ENCODE results near the gene PCDHGA1. TPM values are rescaled to one million over a fixed set of nuclear protein-coding genes. Genes with fewer than 3 reads are reported as not detected.

PCDHGA1 gene
- total RNA-seq, 2 donors from 2014 or later, result 0.11 TPM; not detected in 1

- DNase-seq (ENCODE audit: low spot score in 2 of 2), result no peak
- peak in 1 of 2 donors; percentile 63 for ATAC-seq
- H3K36me3 Mint-ChIP-seq, result peaks cover 0 to 24% of the 10 kb centered on the region in 2 donors
- H3K27ac Mint-ChIP-seq, result no peak within 1 kb of the TSS
- H3K9me3 Mint-ChIP-seq, result no peaks in the 10 kb centered on the region
These were observed 154.5 kb downstream of the PCDHGA1 start, which contains the start of gene PCDHGC4 for GRCh38 chr5:141484641-141485311. Gene PCDHGC4, plus strand, starts transcription at chr5:141485030. Its CDS starts 144 bp downstream, at chr5:141485174.

- Mint-ChIP-seq H3K36me3 (peaks cover 0 to 24% of the 10 kb centered on the region in 2 donors), H3K9me3 (no peaks in the 10 kb centered on the region), H3K27ac (no peak overlapping the region)
- ATAC-seq, result no peak
- DNase-seq (ENCODE audit: low spot score in 2 of 2), result no peak
These were observed 155.2 kb downstream of the PCDHGA1 start for GRCh38 chr5:141485321-141486055.

GRCh38 chr5:141486091-141486490 lies 155.8 kb downstream of the PCDHGA1 start:
- no peaks in the 10 kb centered on the region for H3K9me3 Mint-ChIP-seq
- no peak for DNase-seq (ENCODE audit: low spot score in 2 of 2)
- no peak overlapping the region for H3K27ac Mint-ChIP-seq
- ATAC-seq, result no peak
- peaks cover 4 to 30% of the 10 kb centered on the region in 2 donors for H3K36me3 Mint-ChIP-seq

DNA sequence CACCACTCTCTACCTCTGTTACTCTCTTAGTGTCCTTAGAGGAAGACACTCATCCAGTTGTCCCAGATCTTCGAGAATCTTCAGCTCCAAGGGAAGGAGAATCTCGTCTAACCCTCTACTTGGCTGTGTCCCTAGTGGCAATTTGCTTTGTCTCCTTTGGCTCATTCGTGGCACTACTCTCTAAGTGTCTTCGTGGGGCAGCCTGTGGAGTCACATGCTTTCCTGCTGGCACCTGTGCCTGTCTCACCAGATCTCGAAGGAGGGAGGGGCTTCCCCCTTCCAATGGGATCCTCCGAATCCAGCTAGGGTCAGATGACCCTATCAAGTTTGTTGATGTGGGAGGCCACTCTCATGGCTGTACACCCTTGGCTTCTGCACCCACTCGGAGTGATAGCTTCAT lies 156.8 kb downstream of the PCDHGA1 start:
- DNase-seq (ENCODE audit: low spot score in 2 of 2), result no peak
- ATAC-seq, result no peak
- no peak overlapping the region for H3K27ac Mint-ChIP-seq
- no peaks in the 10 kb centered on the region for H3K9me3 Mint-ChIP-seq
- H3K36me3 Mint-ChIP-seq, result peaks cover 5 to 32% of the 10 kb centered on the region in 2 donors

GRCh38 chr5:141488591-141489561 lies 158.6 kb downstream of the PCDHGA1 start, which contains the start of gene PCDHGC5:
Gene PCDHGC5, plus strand, starts transcription at chr5:141489081. Its CDS starts 160 bp downstream, at chr5:141489241.
- ATAC-seq (no peak), DNase-seq (ENCODE audit: low spot score in 2 of 2) (no peak)

DNA sequence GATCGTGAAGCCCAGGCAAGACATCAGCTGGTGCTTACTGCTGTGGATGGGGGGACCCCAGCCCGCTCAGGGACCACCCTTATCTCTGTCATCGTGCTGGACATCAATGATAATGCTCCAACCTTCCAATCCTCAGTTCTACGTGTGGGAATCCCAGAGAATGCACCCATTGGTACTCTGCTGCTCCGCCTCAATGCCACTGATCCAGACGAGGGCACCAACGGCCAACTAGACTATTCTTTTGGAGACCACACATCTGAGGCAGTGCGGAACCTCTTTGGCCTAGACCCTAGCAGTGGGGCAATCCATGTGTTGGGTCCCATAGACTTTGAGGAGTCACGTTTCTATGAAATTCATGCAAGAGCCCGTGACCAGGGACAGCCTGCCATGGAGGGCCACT lies 159.5 kb downstream of the PCDHGA1 start:
- Mint-ChIP-seq H3K27ac (no peak overlapping the region), H3K9me3 (no peaks in the 10 kb centered on the region), H3K36me3 (peaks cover 5 to 26% of the 10 kb centered on the region in 2 donors)
- DNase-seq (ENCODE audit: low spot score in 2 of 2), result no peak
- ATAC-seq, result no peak

More at GRCh38 chr5:141488591-141489561, 158.6 kb downstream of the PCDHGA1 start, which contains the start of gene PCDHGC5:
- Mint-ChIP-seq H3K27ac (no peak within 1 kb of the TSS), H3K9me3 (no peaks in the 10 kb centered on the region), H3K36me3 (peaks cover 5 to 26% of the 10 kb centered on the region in 2 donors)

DNA sequence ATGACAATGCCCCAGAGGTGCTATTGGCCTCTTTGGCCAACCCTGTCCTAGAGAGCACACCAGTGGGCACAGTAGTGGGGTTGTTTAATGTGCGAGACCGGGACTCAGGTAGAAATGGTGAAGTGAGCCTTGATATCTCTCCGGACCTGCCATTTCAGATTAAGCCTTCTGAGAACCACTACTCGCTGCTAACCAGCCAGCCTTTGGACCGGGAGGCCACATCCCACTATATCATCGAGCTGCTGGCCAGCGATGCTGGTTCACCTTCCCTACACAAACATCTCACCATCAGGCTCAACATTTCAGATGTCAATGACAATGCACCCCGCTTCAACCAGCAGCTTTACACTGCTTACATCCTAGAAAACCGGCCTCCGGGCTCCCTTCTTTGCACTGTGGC lies 160.0 kb downstream of the PCDHGA1 start:
- no peak for ATAC-seq
- Mint-ChIP-seq H3K27ac (no peak overlapping the region), H3K36me3 (peaks cover 5 to 26% of the 10 kb centered on the region in 2 donors), H3K9me3 (no peaks in the 10 kb centered on the region)
- no peak for DNase-seq (ENCODE audit: low spot score in 2 of 2)

DNA sequence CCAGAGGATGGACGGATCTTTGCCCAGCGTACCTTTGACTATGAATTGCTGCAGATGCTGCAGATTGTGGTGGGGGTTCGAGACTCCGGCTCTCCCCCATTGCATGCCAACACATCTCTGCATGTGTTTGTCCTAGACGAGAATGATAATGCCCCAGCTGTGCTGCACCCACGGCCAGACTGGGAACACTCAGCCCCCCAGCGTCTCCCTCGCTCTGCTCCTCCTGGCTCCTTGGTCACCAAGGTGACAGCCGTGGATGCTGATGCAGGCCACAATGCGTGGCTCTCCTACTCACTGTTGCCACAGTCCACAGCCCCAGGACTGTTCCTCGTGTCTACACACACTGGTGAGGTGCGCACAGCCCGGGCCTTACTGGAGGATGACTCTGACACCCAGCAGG lies 160.5 kb downstream of the PCDHGA1 start:
- Mint-ChIP-seq H3K9me3 (no peaks in the 10 kb centered on the region), H3K27ac (no peak overlapping the region), H3K36me3 (peaks cover 5 to 26% of the 10 kb centered on the region in 2 donors)
- DNase-seq (ENCODE audit: low spot score in 2 of 2) (no peak), ATAC-seq (no peak)

DNA sequence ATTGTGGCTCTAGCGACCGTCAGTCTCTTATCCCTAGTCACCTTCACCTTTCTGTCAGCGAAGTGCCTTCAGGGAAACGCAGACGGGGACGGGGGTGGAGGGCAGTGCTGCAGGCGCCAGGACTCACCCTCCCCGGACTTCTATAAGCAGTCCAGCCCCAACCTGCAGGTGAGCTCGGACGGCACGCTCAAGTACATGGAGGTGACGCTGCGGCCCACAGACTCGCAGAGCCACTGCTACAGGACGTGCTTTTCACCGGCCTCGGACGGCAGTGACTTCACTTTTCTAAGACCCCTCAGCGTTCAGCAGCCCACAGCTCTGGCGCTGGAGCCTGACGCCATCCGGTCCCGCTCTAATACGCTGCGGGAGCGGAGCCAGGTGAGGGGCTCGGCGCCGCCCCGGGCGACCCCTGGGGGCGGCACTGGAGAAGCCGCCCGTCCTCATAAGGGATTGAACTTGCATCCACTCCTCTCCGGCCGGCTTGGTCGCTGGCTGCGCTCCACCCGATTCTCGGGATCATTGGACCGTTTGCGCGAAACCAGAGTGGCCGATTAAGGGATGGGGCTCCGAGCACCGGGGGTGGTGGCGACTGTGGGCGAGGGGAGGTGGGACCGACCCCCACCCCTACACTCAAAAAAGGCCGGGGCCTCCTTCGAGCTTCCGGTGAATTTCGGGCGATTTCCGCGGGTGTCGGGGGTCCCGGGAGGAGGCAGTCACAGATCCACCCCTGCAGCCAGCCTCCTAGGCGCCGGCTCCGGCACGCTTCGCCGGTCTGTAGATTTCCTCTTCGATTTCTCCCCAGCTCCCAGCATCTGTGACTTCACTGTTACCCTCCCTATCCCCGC lies 161.2 kb downstream of the PCDHGA1 start:
- ATAC-seq, result peak in 1 of 2 donors; percentile 27
- Mint-ChIP-seq H3K36me3 (peaks cover 5 to 22% of the 10 kb centered on the region in 2 donors), H3K27ac (no peak overlapping the region), H3K9me3 (no peaks in the 10 kb centered on the region)
- DNase-seq (ENCODE audit: low spot score in 2 of 2), result no peak

- Mint-ChIP-seq H3K9me3 (no peaks in the 10 kb centered on the region), H3K36me3 (peaks cover 5 to 14% of the 10 kb centered on the region in 2 donors), H3K27ac (no peak overlapping the region)
- DNase-seq (ENCODE audit: low spot score in 2 of 2) (no peak), ATAC-seq (peak; percentile 39 to 54)
These were observed 162.0 kb downstream of the PCDHGA1 start for GRCh38 chr5:141492168-141492885.

DNA sequence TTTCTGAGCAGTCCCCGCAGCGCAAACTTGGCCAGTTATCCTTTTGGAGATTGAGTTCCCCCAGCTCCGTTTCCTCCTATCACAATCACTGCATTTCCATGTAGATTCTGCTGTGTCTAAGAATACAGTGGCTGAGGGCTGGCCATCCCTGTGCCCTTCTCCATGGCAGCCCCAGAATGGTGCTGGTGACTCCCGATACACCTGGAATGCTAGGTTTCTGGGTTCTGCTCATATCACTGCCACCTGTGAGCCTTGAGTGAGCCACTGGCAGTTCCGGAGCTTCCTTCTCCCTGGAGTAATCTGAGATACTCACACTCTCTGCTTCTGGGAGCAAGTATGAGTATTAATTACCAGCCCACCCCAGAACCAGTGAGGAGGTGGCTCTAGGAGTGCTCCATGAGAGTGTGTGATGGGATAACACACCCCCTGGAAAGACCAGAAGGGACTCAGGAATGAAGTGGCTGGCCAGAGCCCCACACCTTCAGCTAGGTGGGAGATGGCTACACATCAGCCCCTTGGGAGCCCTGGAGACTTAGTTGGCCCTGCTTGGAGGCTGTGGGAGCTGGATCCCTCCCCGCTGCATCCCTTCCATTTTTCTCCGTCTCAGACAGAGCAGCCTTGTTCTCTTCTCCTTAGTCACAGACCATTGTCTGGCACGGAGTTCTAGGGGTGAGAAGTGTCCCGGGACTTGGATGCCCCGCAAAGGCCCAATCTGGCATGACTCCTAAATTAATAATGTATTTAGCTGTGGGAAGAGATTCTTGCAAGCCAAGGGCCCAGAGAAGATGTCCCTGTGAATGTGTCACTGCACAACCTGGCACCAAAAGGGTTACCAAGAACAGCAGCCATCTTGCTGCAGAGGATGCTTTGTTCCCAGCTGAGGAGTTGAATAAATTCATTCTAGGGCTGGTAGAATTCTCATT lies 163.4 kb downstream of the PCDHGA1 start:
- Mint-ChIP-seq H3K36me3 (peaks cover 5 to 9% of the 10 kb centered on the region in 2 donors), H3K27ac (no peak overlapping the region), H3K9me3 (no peaks in the 10 kb centered on the region)
- ATAC-seq, result no peak
- no peak for DNase-seq (ENCODE audit: low spot score in 2 of 2)

DNA sequence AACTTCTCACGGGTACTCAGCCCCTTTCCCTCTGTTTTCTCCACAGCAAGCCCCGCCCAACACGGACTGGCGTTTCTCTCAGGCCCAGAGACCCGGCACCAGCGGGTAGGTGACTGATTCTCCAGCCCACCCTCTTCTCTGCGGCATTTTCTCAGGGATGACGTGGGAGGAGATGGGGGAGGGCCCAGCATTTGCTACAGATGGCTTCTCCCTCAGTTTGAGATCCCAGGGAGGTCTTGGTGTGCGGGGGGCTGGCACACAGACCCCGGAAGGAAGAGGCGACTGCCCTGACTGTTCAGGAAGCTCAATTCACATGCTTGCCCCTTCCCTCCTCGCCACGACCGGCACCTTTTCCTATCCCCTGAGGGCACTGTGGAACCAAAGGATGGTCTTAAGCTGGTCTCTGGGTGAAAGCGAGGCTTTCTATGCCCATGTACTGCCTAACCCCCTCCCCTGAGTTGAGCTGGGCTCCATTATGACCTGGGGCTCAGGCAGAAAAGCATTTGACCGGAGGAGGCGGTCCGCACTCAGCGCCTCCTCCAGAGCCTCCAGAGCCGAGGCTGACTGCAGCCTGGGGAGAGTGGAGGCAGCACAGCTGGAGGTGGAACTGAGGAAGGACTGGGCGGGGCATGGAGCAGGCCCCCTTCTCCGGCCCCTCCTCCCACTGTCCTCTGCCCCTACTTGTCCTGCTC lies 164.6 kb downstream of the PCDHGA1 start:
- H3K36me3 Mint-ChIP-seq, result peaks cover 5 to 9% of the 10 kb centered on the region in 2 donors
- H3K27ac Mint-ChIP-seq, result peak overlapping the region in 1 of 2 donors; percentile 83
- ATAC-seq (no peak), DNase-seq (ENCODE audit: low spot score in 2 of 2) (no peak)
- H3K9me3 Mint-ChIP-seq, result no peaks in the 10 kb centered on the region

DNA sequence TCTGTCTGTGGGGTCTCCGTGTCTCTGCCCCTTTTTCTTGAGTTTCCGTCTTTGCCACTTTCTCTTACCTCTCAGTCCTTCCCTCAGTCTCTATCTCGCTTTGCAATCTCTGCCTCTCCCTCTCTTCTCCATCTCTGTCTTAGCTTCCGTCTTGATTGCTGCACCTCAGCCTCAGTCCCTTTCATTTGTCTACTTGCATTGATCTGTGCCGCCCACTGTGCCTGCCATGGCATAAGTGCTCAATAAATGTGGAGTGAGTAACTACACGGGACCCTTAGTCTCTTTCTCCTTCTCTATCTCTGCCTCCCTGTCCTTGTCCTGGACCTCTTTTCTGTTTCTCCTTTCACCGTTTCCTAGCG lies 165.1 kb downstream of the PCDHGA1 start:
- ATAC-seq, result no peak
- Mint-ChIP-seq H3K36me3 (peaks cover 5 to 9% of the 10 kb centered on the region in 2 donors), H3K27ac (no peak overlapping the region), H3K9me3 (no peaks in the 10 kb centered on the region)
- DNase-seq (ENCODE audit: low spot score in 2 of 2), result no peak

DNA sequence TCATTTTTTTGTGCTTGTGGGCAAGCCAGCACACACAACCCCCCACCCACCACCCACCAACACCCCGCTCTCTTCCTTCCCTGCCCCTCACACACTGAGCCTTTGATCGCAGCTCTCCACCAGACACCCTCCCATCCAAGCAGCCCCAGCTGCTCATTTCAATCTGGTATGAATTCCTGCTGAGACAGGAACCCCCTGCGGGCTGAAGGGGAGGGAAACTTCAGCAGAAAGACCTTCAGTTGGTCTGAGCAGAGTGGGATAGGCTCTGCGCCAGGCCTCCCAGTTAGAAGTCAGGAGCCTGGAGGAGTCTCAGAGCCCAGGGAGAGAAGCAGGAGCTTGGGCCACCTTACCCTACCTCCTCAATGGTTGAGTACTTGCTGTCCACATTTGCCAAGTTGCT lies 165.7 kb downstream of the PCDHGA1 start:
- DNase-seq (ENCODE audit: low spot score in 2 of 2) (no peak), ATAC-seq (no peak)
- Mint-ChIP-seq H3K36me3 (peaks cover 2 to 3% of the 10 kb centered on the region in 2 donors), H3K9me3 (no peaks in the 10 kb centered on the region), H3K27ac (no peak overlapping the region)
